ENCODE results near the gene NAMPT.

Gene NAMPT

DNA sequence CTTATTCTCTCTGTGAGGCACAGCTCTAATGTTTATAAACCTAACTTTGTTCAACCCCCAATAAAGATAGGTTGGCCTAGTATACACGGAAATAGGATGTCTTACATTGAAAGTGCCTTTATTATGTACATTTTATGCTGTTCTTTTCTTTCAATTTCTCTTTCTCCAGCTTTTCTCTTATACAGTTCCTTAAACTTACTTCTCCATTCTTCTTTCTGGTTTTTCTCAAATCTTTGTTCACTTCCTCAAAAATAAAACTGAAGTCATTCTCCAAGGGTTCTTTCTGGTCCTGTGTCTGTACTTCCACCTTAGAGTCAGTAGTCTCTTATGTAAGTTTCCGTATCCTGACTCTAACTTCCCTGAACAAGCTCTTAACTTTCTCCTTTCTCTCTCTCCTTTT, 29.2 kb upstream of the NAMPT start:
- TF ChIP-seq, protein P1, sequence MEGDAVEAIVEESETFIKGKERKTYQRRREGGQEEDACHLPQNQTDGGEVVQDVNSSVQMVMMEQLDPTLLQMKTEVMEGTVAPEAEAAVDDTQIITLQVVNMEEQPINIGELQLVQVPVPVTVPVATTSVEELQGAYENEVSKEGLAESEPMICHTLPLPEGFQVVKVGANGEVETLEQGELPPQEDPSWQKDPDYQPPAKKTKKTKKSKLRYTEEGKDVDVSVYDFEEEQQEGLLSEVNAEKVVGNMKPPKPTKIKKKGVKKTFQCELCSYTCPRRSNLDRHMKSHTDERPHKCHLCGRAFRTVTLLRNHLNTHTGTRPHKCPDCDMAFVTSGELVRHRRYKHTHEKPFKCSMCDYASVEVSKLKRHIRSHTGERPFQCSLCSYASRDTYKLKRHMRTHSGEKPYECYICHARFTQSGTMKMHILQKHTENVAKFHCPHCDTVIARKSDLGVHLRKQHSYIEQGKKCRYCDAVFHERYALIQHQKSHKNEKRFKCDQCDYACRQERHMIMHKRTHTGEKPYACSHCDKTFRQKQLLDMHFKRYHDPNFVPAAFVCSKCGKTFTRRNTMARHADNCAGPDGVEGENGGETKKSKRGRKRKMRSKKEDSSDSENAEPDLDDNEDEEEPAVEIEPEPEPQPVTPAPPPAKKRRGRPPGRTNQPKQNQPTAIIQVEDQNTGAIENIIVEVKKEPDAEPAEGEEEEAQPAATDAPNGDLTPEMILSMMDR (conservative IDR thresholded peaks at IDR 0.05; ENCODE audit: control insufficient read depth, insufficient read depth, low read depth, low read length), result no peak
- DNase-seq (ENCODE audit: low read depth), result no peak
- H3K4me3 ChIP-seq (ENCODE audit: control insufficient read depth, low read depth, low read length), result no peak overlapping the region

DNA sequence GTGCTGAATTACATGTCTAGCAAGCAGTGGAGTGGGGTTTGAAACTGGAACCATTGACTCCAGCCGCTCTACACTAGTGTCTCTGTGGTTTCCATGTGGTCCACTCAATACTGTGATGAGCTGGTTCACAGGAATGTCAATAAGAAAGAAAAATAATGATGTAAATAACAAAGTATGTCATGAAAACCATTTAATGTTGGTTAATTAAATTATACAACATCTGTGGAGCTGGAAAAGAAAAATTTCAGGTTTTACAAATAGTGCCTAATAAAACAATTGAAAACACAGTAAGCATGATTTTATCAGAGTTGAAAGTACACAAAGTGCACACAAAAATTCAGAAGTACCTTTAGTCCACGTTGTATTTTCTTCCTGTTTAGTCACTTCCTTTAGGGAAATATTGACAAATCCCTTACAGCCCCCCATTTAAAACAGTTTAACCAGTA, 28.7 kb upstream of the NAMPT start:
- DNase-seq (ENCODE audit: low read depth), result peak; percentile 71
- TF ChIP-seq, protein P1 (conservative IDR thresholded peaks at IDR 0.05; ENCODE audit: control insufficient read depth, insufficient read depth, low read depth, low read length), result no peak
- H3K4me3 ChIP-seq (ENCODE audit: control insufficient read depth, low read depth, low read length), result no peak overlapping the region

DNA sequence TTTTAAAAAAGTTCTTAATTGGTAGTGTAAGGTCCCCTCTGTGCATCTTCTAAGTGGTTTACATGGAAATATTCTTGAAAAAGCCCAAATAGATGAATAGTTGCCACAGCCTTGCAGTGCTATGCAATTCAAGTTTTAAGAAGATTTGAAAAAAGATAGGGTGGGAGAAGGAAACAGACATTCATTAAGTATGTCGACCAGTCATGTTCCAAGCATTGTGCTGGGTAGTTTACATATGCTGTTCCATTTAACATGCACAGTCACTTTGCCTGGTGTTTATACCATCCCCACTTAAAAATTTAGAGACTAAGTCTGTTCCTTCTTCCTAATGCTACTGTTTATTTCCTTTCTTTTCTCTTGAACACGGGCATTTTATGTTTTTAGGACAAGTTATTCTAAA, 28.1 kb upstream of the NAMPT start:
- H3K4me3 ChIP-seq (ENCODE audit: control insufficient read depth, low read depth, low read length), result no peak overlapping the region
- TF ChIP-seq, protein P1 (conservative IDR thresholded peaks at IDR 0.05; ENCODE audit: control insufficient read depth, insufficient read depth, low read depth, low read length), result no peak
- DNase-seq (ENCODE audit: low read depth), result no peak

DNA sequence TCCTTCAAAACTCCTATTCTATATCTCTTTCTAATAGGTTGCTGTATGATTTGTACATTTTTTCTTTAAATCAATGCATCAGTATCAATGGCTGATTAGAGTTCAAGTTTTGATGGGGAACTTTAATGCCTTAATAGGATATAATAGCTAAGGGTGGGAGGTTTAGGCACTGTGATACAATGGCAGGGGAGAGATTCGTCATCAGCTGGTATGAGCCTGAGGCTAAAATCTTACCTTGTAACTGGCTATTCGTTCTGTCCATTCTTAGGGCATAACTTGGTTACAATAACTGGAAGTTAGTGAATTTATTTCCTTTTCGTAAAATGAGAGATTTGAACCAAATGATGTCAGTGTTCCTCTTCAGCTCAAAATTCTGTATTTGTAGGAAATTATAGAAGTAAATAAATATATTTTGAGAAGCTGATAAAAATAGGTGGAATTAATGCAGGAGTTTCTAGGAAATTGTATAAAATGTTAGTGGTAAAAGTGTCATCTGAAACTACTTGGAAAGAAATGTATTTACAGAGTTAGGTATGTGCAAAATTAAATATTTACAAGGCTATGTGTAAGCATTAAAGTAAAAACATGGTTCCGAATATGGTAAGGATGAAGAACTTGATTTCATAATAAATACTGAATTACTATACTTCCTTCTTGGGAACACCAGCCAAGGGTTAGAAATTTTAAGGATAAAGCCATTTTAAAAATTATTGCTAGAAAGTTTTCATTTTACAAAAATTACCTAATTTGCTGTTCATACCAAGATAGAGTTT, 27.5 kb upstream of the NAMPT start:
- no peak for DNase-seq (ENCODE audit: low read depth)
- TF ChIP-seq, protein P1 (conservative IDR thresholded peaks at IDR 0.05; ENCODE audit: control insufficient read depth, insufficient read depth, low read depth, low read length), result no peak

DNA sequence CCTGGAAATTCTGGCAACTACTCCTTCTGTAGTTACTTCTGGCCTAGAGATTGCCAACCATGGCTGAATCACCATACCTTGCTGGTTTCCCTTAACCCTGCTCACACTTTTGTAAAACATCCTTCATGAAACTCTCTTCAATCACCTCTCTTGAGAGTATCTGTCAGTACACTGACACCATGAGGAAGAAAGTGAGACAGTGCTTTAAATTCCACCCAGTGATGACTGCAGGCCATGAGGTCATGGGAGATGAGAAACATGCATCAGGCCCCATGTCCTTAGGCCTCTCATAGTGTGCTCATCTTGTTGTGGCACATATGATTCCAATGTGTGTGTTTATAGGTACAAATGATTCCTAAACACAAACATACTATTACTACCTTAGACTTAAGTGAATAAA, 24.6 kb upstream of the NAMPT start:
- TF ChIP-seq, protein P1 (conservative IDR thresholded peaks at IDR 0.05; ENCODE audit: control insufficient read depth, insufficient read depth, low read depth, low read length), result no peak
- peak; percentile 28 for DNase-seq (ENCODE audit: low read depth)
- H3K4me3 ChIP-seq (ENCODE audit: control insufficient read depth, low read depth, low read length), result no peak overlapping the region

More for the DNA sequence above, 27.5 kb upstream of the NAMPT start:
- no peak overlapping the region for H3K4me3 ChIP-seq (ENCODE audit: control insufficient read depth, low read depth, low read length)

DNA sequence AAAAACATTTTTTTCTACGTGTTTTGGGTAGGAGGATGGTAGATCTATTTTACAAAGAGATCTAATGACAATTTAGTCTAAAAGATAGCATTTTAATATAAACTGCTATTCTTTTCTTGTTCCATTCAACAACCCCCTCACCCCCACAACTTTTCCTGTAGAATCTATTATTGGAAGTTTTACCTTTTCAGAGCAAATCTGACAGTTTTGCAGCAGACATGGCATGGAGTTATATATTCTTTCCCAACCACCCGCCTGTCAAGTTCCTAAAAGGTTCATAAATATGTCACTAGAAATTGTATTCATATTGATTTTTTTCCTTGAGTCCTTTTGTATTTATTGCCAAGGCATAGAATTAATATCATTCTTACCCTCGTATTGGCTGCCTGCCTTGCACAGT, 21.5 kb upstream of the NAMPT start:
- DNase-seq (ENCODE audit: low read depth), result no peak
- H3K4me3 ChIP-seq (ENCODE audit: control insufficient read depth, low read depth, low read length), result no peak overlapping the region
- TF ChIP-seq, protein P1 (conservative IDR thresholded peaks at IDR 0.05; ENCODE audit: control insufficient read depth, insufficient read depth, low read depth, low read length), result no peak

All from fibroblast of mammary gland (primary cell).